EL (cell line): ENCODE data around the gene CDCA7L.
A peak's percentile ranks its signal among the peaks of the same experiment; 100 is the strongest.

Source experiments
- DNase-seq: peaks from one replicate; pipeline ENCODE4 v3.0.0-alpha.2; 2016

Gene CDCA7L, protein sequence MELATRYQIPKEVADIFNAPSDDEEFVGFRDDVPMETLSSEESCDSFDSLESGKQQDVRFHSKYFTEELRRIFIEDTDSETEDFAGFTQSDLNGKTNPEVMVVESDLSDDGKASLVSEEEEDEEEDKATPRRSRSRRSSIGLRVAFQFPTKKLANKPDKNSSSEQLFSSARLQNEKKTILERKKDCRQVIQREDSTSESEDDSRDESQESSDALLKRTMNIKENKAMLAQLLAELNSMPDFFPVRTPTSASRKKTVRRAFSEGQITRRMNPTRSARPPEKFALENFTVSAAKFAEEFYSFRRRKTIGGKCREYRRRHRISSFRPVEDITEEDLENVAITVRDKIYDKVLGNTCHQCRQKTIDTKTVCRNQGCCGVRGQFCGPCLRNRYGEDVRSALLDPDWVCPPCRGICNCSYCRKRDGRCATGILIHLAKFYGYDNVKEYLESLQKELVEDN

DNA sequence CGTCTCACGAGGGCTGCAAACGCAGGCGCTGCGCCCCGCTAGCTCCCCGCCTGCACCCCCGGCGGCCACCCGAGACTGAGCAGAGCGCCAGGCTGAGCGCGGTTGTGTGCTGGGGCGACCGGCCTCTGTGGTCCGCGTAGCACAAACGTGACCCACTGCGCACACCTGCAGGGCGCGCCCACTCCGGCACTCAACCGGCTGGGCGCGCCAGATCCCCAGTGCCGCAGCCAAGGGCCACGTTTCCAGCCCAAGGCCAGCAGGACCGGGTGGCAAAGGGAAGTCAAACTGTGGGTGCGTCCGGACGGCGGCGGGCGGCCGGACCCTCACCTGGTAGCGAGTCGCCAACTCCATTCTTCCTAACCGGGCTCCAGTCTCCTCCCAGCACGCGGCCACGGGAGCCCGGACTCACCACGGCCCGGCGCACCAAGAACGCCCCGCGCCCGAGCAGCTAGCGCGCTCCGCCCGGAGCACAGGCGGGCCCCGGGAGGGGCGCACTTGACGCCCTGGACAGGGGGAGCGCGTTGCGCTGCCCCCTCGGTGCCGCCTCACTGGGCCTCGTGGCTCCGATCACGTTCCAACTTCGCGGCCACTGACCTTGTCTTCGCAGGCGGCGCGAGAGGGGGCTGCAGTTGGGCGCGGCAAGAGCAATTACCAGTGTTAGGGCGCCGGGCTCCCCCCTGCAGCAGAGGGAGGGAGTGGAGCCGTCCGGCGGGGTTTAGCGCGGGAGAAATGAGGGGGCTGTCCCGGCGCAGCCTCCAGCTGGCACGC is at the start of gene CDCA7L:
TSS of gene CDCA7L (minus strand) at position 446 of the 768 bp plus-strand sequence. CDS start at position 351, 95 bp downstream.
- peak; percentile 89 for DNase-seq

DNA sequence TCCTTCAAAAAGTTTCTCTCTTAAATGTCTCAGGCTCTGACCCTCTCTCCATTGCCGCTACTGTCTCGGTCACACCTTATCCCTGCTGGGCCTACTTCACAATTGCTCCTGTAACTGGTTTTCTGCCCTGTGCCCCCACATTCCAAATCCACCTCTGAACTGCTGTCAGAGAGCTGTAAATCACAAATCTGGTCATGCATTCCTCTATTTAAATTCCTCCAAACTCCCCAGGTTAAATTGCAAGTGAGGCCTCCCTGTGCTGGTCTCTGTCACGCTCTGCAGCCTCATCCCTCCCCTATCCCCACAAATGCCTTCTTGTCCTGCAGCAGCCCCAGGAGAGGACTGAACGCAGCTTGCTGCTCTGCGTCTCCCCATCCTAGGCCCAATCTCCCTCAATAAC is 40.4 kb upstream of the CDCA7L start:
- DNase-seq = no peak

DNA sequence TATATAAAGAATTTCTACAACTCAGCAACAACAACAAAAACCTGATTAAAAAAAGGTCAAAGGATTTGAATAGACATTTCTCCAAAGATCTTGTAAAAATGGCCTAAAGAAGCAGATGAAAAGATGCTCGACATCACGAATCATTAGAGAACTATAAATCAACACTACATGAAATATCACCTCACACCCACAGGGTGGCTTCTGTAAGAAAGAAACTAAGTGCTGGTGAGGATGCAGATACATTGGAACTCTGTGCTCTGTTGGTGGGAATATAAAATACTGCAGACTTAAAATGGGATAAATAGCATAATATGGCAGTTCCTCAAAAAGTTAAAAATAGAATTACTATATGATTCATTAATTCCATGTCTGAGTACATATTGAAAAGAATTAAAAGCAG is 38.3 kb upstream of the CDCA7L start:
- DNase-seq = no peak

DNA sequence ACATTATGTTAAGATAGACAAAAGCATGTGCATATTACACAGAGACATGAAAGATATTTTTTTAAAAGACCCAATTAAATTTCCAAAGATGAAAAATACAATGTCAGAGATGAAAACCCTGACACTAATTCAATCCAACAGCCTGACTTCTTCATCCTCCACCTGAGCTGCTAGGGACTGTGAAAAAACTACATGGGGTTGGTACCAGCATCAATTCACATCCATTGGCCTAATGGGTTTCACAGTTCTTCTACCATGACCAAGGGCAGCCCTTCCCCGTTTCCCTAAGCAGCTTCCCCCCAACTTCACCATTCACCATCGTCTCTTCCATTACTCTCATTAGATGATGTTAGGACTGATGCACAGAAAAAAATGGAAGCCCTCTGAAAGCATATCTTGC is 37.4 kb upstream of the CDCA7L start:
- DNase-seq = no peak

DNA sequence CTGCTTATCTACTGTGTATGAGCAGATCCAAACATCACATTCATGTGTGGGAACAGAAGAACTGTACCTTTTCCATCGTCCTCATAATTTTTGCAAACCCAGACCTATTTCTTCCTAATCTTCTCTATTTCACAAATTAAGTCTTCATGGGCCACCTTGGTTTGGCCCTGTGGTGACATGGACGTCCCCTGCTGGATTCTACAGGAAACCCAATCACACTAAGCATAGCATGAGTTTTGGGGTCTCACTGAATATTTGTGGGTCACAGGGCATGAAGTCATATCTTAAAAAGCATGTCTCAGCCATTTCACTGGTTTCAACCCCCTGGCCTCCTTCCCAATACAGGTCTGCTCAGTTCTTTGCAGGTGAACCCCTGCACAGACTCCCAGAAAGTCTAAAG is 35.8 kb upstream of the CDCA7L start:
- DNase-seq = no peak

DNA sequence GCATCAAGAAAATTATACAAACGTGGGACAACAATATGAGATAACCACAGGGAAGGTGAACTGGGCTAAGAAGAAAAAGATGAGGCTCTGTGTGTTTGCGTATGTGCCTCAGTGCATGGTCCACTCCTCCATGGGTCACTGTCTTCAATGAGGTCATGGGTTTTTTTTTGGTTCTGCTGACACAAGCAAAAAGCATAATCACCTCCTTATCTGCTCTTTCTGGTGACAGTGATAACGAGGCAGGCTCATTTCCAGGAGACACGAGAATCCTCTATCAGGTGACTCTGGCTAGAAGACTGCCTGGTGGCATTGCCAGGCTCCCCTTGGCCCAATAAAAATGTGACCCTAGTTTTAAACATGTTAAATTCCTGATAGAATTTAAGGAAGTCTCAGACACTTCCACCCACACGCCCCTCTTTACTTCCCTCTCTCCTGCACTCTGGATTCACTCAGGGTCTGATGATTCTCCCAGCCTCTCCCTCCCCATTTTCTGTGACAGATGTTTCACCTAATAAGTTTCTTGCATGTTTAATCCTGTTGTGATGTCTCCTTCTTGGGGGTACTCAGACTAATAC is 35.3 kb upstream of the CDCA7L start:
- DNase-seq = no peak

DNA sequence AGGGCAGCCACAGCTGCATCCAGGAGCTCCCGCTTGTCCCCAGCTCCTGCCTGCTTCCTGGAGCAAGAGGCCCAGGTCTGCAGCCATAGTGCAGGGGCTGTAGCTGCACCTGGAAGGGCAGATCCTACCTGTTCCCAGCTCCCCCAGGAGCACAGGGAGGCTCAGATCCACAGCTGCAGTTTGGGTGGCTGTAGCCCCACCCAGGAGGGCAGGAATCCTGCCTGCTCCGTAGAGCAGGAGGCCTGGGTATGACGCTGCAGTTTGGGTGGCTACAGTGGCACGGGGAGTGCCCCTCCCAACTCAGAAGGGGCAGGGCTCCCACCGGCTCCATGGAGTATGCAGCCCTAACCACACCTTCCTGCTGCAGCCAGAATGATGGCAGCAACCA is 26.7 kb upstream of the CDCA7L start:
- DNase-seq = no peak

DNA sequence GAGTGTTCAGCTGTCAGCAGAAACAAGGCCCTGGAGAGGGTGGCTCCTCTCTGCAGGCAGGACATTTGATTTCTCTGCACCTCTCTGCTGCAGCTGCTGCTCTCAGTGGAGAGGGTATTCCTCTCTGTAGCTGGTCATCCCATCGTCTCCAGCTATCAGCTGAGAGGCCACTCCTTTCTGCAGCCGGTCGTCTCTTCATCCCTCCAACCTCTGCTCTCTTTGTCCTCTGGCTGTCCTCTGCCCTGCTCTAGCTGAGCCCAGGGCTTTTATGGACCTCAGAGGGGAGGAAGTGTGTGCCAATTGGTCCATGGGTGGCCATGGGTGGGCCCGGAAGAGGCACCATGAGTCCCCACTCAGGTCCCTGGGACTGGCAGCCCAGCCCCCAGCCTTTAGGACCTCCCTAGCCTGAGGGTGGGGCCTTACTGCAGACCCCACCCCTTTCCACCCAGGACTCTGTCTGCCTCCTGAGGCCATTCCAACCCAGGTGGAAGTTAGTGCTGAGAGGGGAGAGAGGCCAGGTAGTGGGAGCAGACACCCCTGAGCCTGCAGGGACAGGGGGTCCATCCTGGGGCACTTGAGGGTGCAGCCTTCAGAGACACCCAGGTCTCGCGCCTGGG is 26.2 kb upstream of the CDCA7L start:
- no peak for DNase-seq

DNA sequence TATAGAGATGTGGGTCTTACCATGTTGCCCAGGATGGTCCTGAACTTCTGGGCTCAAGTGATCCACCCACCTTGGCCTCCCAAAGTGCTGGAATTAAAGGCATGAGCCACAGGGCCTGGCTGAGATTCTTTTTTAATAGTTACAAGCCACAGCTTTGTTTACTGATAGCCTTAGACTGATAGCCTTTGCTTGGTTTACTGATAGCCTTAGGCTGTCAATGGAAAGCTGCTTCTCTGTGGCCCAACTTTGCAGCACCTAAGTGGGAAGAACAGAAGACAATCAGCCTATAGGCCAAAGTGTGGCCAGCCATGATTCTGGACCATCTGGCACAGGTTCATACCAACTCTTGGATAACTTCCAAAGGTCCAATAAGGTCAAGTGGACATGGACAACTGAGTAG is 24.1 kb upstream of the CDCA7L start:
- no peak for DNase-seq

DNA sequence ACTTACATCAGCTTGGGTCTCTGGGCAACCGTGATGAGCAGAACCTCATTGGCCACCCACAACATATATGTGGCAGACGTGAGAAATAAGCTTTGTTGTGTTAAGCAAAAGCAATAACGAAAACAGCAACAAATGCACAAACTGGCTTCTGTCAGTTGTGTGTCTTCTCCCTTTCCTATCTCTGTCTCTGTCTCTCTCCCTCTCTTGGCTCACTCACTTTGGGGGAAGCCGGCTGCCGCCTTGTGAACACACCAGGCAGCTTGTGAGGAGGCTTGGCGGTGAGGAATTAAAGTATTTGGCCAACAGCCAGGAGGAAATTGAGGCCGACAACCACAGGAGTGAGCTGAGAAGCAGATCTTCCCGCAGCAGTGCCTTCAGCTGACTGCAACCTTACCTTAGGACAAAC is 21.9 kb upstream of the CDCA7L start:
- DNase-seq = no peak

DNA sequence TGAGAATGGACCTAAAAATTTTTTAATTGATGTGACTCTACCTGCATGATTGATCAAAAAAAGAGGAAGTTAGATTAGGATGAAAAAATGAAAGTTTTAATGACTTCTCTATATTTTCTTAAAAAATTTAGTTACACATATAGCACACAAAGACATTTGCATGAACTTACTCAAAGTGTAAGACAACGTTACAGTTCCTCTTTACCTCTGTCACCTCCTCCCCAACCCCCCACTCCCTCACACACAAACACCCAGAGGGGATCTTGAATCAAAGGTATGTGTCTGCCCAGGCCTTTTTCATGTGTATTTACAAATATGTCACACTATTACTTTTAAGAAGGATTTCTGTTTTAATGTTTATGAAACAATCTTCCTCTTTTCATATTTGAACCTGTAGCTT is 20.6 kb upstream of the CDCA7L start:
- no peak for DNase-seq

DNA sequence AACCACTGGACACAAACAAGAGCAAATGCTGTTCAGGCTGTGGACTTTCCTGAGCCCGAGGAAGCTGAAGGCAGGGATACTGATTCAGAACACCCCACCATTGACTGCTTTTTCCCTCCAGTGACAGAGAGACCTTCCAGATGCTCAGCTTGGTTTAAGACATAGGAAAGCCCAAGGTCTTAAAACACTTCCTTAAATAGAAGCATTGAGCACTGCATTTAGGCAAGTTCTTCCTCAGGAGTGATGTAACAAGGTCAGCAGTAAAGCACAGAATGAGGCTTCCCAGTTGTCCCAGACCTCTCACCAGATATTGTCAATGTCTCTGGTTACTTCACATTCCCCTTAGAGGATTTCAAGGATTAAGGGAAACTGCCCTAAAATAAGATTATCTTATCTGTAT is 19.6 kb upstream of the CDCA7L start:
- no peak for DNase-seq

DNA sequence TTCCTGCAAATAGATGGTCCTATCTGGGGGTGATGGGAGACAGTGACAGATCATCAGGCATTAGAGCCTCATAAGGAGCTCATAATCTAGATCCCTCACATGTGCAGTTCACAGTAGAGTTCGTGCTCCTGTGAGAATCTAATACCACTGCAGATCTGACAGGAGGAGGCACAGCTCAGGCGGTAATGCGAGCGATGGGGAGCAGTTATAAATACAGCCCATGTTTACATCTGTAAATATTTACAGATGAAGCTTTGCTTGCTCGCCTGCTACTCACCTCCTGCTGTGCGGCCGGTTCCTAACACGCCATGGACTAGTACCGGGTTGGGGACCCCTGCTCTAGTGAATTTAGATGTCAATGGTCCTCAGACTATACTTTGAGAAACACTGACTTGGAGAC is 17.0 kb upstream of the CDCA7L start:
- no peak for DNase-seq

DNA sequence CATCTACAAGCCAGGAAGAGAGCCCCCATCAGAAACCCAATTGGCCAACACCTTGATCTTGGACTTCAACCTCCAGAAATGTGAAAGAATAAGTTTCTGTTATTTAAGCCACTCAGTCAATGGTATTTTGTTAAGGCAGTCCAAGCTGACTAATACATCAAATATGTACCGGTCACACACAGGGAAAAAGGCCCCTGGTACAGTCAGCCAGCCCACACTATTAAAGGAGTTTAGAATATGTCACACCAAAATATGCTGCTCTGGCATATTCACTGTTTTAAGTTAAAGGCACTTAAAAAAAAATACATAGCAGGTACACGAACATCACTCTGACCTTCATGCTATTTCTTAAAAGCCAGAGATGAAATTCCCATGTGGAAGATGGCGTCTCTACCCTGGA is 15.2 kb upstream of the CDCA7L start:
- peak; percentile 84 for DNase-seq

DNA sequence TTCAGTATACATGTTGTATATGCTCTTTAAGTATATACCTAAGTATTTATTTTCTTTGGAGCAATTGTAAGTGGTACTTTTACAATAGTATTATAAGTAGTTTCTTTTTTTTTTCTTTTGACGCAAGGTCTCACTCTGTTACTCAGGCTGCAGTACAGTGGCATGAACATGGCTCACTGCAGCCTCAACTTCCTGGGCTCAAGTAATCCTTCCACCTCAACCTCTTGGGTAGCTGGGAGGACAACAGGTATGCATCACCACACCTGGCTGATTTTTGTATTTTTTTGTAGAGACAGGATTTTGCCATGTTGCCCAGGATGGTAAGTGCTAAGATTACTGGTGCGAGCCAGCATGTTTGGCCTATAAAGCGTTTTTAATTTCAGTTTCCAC is 13.7 kb upstream of the CDCA7L start:
- no peak for DNase-seq

DNA sequence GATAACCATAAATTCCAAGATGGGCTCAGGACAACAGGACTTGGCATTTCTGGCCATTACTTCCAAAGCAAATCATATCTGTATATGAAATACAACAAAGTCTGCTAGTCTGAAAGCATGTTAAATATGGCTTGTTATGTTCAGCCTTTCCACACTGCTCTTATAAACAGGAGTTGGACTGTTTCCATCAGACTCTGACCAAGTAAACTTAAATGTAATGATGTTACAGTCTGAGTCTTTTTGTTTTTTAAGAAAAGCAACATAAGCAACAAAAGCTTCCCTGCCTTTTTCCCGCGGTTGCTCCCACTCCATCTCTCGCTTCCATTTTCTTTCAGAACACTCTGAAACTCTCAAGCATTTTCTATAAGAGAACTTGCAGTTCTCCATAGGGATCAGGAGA is 8.1 kb upstream of the CDCA7L start:
- no peak for DNase-seq

DNA sequence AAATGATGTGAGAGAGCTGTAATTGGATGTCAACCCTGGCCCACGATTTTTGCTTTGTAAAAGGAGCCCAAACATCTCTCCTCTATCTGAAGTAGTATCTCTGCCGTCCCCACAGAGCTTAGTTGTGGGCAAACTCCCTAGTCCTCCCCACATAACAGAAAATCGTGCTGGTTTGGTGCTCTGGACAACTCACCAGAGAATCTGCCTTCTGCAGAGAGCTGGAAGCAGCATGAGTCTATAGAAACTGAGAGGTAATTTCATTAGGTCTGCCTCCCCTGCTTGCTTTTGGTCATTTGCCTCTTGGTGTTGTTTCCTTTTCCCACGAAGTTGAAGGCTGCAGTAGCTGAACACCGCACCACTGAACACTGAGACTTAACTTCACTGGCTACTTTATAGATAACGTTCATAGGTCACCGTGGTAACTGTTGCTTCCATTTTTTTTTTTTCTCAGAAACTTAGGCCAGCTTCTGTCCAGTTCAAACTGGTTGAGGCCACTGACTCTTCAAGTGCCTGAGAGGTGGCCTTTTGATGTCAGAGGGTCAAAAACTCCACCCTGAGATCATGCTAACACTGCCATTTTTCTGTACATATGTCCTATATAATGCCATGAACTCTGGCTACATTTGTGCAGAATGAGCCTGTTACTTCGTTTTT is 3.3 kb upstream of the CDCA7L start:
- no peak for DNase-seq

DNA sequence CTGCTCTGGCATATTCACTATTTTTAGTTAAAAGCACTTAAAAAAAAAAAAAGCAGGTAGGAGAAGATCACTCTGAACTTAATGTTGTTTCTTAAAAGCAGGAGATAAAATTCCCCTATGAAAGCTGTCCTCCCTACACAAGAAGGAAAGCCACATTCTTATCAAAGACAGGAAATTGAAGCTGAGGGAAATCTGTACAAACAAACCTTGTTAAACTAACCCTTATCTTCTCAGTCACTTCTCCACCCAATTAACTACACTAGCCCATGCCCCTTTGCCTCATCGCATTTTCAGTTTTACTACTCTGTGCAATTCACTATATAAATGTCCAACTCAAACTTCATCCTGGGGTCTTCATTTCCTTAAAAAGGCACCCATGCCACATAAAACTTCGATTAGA is 2.7 kb upstream of the CDCA7L start:
- no peak for DNase-seq

DNA sequence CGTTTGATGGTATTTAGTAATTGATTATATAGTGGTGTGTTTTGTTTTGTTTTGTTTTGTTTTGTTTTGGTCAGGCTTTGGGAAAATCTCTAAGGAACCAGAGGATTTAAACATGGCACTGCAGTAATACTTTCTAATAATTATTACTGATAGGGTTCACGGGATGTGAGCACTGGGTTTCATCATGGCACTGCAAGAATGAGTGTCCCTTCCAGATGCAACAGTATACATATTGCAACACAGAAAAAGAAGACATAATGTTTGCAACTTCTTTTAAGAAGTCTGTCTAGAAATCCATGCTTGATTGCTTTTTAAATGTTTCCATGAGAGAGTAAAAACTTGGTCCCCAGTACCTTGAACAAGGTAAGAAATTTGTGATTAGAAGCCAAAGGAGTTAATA is 2.2 kb upstream of the CDCA7L start:
- DNase-seq = no peak

DNA sequence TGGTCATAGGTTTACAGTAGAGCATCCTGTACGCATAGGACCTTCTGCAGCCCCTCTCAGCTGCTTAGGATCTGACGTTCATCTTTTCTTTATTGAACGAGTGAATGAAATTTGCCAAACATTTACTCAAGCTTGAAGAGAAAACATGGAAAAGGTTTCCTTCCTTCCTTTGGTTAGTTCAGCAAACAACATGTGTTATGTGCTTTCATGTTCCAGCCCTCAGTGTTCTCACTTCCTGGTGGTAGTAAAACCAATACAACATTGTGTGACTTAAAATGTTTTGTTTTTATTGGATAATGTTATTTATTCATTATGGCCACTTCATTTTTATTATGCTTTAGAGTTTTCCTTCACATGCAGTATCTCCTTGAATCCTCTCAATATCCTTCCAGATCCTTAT is 1.4 kb upstream of the CDCA7L start:
- DNase-seq = no peak

DNA sequence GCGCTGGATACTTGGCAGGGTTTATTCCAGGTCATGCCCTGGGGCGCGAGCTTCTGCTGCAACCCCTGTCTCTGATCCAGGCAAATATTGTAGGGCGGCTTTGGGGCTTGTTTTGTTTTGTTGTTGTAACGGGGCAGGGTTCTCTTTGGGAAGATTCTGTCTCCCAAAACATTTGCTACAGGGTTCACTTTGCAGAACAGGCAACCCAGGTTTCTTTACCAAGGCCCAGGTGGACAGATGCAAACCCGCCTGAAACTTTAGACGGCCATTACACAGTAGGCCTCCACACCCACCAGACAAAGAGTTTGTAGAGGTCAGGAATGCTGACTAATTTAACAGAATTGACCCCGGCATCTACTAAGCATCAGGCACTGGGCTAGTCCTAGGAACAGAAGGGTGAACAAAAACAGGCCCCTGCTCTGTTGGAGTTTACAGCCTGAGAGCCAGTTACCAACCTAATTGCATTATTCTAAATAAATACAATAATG is 567 bp upstream of the CDCA7L start:
- no peak for DNase-seq

DNA sequence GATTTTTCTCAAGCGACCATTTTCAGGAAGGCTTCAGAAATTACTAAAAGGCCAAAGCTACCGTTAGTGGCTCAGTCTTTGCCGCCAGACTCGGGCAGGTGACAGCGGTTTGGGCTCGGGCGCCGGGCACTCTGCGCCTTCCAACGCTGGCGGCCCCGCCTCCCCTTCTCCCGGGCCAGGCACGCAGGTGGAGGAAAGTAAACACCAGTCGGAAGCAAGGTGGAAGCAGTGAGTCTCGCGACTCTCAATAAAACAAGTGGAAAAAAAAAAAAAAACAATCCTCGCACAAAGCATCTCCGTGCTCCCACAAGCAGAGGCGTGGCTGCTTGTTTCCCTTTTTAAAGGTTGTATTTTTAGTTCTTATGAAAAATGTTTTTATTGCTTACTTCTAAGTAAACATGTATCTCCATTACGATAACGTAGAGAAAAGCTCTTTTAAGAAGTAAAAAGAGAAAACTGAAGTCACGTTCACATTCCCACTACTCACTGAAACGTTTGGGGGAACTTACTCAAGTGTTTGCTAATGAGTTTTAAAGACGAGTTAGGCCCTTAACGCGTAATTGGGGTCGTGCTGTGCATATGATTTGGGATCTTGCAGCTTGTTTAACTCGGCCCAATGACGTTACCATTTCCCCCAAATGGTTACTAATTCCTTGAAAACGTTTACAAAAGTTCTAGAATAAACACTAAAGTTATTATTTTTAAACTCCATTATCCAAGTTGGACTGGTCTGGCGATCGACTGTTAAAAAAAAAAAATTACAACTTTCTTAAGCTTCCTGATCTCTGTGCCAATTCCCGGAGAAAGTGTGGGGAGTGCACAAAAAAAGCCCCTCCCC is 864 bp downstream of the CDCA7L start:
- DNase-seq = peak; percentile 18
